RPMI8226 (cell line): ENCODE data around the gene MAPKBP1.
A peak's percentile ranks its signal among the peaks of the same experiment; 100 is the strongest.

Source experiments
- DNase-seq: peaks from one replicate; pipeline ENCODE4 v3.0.0-alpha.2; 2015

MAPKBP1 gene

GRCh38 chr15:41850482-41851166, 76.3 kb downstream of the MAPKBP1 start:
- DNase-seq = no peak

GRCh38 chr15:41851167-41851523, 76.9 kb downstream of the MAPKBP1 start:
- no peak for DNase-seq

DNA sequence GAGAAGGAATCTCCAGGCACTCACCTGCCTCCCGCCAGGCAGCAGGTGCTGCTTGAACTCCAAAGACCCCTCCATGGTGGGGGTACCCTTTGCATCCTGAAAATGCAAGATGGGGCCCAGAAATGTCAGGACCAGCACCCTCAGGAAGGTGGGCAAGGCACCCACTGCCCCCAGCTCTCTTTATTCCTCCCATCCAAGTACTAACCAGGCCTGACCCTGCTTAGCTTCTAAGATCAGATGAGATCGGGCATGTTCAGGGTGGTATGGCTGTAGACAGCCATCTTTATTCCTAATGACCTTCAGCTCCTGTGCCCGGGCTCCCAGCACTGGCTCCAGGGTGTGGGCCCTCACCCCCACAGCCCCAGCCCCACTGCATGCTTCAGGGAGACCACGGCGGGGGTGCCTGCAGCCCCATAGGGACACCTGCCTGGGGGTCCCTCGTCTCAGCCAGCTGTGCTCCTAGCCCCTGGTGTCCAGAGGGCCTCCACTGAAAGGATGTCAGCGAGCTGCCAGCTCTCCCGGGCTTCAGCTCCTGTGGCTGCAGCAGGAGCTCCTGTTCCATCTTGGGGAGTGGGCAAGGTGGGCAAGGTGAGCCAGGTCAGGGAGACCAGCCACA, 77.6 kb downstream of the MAPKBP1 start:
- DNase-seq = no peak

DNA sequence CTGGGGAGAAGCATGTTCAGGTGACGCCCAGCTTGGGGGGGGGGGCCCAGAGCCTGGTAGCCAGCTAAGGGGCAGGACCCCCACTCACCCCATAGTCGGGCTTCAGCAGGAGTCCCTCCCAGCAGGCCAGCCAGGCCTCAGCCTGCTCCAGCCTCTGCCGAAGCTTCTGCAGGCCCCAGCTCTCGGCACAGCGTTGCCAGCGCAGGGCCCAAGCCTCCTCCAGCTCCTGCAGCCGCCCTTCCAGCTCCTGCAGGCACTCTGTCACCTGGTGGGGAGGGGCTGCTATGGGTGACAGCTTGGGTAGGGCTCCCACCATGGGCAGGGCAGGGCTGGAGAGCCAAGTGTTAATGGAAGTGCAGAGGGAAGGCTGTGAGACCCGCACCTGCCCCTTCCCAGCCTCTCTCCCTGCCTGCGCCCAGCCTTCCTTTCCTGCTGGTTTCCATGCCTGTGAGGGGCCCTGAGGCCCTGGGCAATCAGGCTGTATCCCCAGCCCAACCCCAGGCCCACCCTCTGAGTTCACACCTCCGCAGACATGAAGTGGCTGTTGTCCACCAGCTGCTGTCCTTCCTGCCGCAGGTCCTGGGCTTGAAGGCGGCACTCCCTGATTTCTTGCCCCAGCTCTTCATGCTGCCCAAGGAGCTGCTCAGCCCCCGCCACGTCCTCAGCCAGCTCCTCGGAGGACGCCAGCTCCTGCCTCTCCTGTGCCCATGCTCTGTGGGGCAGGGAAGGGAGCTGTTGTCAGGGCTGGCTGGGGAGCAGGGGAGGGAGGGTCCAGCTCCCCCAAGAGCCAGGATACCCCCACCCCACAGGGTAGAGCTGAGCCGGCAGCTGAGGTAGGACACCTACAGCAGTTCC, 78.7 kb downstream of the MAPKBP1 start:
- no peak for DNase-seq

- no peak for DNase-seq
Measured at GRCh38 chr15:41853831-41854230, 79.5 kb downstream of the MAPKBP1 start.

DNA sequence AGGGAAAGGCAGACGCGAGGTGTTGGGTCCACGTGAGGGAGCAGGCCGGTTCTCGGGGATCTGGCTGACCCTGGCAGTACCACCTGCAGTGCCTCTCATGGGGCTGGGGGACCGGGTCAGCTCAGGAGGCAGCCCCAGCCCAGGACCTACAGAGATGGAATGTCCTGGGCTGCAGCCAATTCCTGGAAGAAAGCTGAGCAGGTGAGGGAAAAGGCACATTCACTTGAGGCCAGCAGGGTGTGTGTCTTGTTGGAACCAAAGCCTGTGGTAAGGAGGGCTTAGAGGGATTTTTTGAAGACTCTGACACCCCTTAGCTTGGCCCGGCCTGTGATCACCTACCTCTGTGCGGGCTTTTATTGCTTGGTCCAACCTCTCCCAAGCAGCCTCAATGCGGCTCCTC, 80.2 kb downstream of the MAPKBP1 start:
- DNase-seq = no peak

- DNase-seq = no peak
Measured at GRCh38 chr15:41855261-41855961, 81.1 kb downstream of the MAPKBP1 start.

DNA sequence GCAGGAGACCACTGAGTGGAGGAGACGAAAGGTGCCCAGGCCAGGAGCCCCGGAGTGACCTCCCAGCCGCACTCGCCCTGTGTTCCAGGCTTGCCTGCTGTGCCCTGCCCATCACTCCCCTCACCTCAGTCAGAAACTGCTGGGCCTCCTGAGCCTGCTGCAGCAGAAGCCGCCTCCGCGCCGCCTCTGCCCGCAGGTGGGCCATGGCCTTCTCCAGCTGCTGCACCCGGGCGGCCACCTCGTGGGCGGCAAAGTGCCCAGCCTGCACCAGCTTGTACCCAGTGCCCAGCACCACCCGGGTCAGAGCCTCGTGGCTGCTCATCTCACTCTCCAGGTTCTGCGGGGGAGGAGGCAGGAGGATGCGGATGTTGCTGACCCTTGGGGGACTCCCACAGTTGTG, 82.0 kb downstream of the MAPKBP1 start:
- DNase-seq = no peak

GRCh38 chr15:41856716-41857115, 82.4 kb downstream of the MAPKBP1 start:
- DNase-seq = no peak

GRCh38 chr15:41857316-41857715, 83.0 kb downstream of the MAPKBP1 start:
- no peak for DNase-seq

- no peak for DNase-seq
Measured at GRCh38 chr15:41858756-41859155, 84.5 kb downstream of the MAPKBP1 start.

DNA sequence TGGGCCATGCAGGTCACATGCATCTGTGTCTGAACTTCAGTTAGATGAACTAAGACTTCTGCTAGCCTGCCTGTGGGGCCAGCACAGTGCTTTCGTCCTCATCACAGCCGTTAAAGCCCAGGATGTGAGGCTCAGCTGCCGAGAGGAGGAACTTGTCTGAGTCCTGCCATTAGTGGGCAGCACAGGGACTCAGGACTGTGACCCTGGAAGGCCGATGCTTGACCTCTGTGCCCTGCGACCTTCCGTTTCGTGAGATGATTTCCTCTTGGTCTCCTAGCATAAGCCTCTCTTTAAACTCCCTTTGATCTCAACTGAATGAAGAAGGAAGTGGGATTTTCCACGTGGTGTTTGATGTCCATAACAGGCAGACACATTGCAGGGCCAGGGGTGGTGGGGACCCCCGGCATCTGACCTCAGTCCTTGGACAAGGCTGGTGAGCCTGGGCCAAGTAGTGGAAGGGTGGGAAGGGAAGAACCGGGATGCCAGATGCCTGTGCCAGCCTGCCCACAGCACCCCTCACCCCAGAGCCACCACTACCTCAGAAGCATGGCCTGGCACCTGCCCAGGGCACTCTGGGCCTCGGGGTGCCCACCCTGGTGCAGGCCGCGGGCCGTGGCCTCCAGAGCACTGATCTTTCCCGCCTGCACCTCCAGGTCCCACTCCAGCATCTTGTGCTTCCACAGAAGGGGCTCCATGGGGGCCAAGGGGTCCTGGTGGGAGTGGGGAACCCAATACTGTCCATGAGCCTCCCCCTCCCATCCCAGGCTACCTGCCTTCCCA, 86.0 kb downstream of the MAPKBP1 start:
- DNase-seq = no peak

DNA sequence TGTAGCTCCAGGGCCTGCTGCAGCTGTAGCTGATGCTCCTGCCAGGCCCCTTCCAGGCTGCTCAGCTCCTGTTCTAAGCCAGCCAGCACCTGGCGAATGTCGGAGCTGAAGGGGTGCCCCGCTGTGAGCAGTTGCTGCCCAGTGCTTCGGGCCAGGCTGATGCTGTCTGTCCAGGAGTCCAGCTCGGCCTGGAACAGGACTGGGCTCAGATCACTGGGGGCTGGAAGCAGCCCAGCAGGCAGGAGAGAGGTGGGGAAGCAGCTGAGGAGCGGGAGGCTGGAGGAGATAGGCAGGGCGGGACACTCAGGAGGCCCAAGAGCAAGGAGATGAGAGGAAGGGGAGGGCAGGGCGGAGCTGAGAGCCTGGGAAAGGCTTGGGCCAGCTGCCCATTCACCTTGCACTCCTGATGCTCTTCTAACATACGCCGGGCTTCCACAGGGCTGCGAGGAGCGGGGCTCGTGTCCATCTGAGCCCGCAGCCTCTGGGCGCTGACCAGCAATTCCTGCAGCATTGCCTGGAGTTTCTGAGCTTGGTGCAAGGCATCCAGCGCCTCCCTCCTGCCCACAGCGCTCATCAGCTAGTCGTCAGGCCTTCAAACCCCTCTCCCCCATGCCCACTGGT, 87.6 kb downstream of the MAPKBP1 start:
- DNase-seq = no peak

DNA sequence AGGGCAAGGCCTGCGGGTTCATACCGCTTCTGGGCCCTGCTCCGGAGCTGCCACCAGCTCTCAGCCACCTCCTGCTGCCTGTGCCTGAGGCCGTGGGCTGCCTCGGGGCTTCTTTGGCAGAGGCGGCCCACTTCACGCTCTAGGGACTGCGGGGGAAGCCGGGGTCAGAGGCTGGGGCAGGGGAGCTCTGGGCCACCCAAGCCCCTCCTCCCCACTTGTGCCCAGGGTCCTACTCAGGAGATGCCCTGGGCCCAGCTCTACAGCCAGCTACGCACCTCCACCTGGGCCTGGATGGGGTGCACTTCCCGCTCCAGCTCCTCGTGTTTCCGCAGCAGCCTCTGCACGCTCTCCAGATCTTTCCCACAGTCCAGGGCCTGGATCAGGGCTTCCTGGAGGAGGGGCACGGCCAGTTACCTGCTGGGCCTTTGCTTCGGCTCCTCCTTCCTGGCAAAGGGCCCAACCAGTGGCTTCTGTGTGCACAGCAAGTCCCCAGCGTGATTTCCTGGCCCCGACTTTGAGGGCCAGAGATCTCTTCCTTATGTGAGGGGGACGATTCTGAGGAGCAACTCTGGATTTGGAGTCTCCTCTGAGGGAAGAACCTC, 88.3 kb downstream of the MAPKBP1 start:
- peak; percentile 35 for DNase-seq

- no peak for DNase-seq
Measured at GRCh38 chr15:41865490-41866055, 91.3 kb downstream of the MAPKBP1 start.

GRCh38 chr15:41866263-41866703, 92.0 kb downstream of the MAPKBP1 start:
- peak; percentile 34 for DNase-seq

DNA sequence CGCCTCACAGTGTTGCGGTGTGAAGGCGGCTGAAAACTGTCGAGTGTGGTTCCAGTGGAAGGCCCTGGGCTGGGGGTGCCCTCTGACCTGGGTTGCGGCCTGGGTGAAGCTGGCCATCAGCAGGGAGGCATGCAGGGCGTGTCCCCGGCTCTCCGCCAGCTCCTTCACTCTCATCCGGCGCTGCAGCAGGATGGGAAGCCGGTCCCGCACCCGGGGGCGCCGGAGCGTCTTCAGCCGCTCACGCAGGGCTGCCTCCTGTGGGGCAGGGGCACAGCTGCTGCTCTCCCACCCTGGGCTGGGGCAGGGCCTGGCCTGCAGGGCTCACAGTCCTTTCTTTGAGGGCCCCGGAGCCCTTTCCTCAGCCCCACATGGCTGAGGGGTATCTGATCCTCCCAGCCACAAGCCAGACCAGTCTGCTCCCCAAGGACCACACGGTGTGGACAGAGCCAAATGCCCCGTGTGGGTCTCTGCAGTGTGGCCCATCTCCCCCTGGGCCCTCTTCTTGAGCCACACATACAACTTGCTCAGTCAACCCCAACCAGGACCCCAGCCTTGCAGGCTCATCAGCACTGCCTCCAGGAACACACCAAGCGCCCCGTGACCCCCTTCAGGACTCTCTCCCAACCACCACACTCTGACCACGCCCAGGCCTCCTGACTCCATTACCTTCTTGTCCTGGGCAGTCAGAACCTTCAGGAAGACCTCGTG, 92.7 kb downstream of the MAPKBP1 start:
- DNase-seq = no peak

DNA sequence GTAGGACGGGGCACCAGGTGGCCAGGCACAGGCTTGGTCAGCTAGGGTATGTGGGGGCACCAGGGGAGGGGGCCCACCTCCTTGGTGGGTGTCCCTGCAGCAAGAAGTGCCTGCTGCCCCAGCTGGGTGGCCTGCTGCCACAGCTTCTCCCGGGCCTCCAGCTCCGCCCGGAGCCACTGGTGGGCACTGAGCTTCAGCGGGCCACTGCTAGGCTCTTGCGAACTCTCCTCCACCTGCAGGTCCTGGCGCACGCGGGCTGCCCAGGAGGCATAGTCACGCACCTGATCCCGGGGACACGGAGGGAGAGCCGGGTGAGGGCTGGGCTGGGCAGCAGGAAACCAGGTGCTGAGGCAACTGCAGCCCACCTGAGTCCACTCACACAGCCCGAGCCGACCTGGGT, 94.0 kb downstream of the MAPKBP1 start:
- DNase-seq = no peak

DNA sequence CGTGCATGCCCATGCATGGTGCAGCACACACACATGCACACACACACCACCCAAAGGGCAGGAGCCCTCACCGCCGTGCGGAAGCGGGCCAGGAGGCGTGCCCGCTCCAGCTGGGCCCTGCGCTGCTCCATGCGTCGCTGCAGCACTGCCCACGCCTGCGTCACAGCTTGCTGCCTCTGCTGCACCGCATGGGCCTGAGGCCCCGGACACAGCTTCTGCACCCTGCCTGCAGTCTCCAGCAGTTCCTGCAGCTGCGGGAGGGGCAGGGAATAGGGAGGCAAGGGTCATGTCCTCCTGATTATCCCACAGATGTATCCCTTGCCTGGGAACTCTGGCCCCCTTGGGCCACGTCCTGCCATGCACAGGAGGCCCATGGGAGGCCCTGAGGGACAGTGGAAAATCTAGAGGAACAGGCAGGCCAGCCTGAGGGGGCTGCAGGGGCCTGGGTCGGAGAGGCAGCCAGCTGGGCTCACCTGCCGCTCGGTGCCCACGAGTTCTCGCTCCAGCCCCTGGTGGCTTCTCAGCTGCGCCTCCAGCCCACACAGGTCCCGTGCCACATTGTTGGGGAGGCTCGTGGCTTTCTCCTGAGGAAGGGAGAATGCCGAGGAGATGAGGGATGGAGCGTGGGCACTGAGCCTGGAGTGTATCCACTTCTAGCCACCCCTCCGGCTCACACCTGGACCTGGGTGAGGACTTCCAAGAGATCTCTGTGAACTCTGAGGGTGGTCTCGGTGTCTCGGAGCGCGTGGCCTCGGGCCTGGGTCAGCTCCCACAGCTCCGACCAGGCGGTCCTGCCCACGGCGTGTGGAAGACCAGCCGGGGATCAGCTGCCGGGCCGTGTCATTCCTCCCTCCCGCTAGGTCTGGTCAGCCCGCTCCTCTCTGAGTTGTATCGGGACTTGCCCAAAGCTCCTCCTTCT, 95.7 kb downstream of the MAPKBP1 start:
- no peak for DNase-seq
